CD4-positive, alpha-beta T cell (primary cell): ENCODE results near the gene PIBF1. TPM values are rescaled to one million over a fixed set of nuclear protein-coding genes. Genes with fewer than 3 reads are reported as not detected.

Source experiments
- ATAC-seq: fragments of 200-7000 bp; cut with Tn5 transposase; one replicate; pipeline ENCODE4 v1.10.0; 2022; ENCODE audit warnings: mild to moderate bottlenecking; ENCODE audit not compliant: poor library complexity
- CTCF ChIA-PET: fragments of 350-600 bp; sonication (Branson Sonifier 250); formaldehyde crosslinking; loops from one replicate; lab custom pipeline; 2021; ENCODE audit warnings: antibody characterized with exemption, inconsistent platforms; lab: Charles Lee
- POLR2A ChIA-PET: fragments of 350-600 bp; sonication (Branson Sonifier 250); formaldehyde crosslinking; loops from one replicate; lab custom pipeline; 2021; ENCODE audit warnings: antibody characterized with exemption, inconsistent platforms; lab: Charles Lee
- DNase-seq, 14 experiments: peaks; one replicate each; pipeline ENCODE4 v3.0.0-alpha.2; 2013 to 2020; ENCODE audit warnings: mixed read lengths in 2 of 14
- H3K27ac ChIP-seq, 2 donors: one replicate each; pipeline versions ENCODE4 v1.5.1 to v1.7.0; 2013; ENCODE audit warnings: low read length in 2 of 2, low read depth in 1 of 2, mild to moderate bottlenecking in 1 of 2
- H3K27me3 ChIP-seq, 2 experiments: 1 replicate in 1 of 2; 2 replicates in 1 of 2; pipeline versions ENCODE4 v1.6.1 to v1.7.0; 2013; ENCODE audit warnings: low read length in 2 of 2, control low read depth in 1 of 2, mild to moderate bottlenecking in 1 of 2, moderate library complexity in 1 of 2; ENCODE audit not compliant: insufficient read depth in 2 of 2, control insufficient read depth in 1 of 2
- H3K36me3 ChIP-seq: one replicate; pipeline ENCODE4 v1.6.1; 2013; ENCODE audit warnings: low read length, control low read depth; ENCODE audit not compliant: insufficient read depth
- H3K4me1 ChIP-seq: one replicate; pipeline ENCODE4 v1.6.1; 2013; ENCODE audit warnings: low read length, control low read depth; ENCODE audit not compliant: insufficient read depth
- H3K4me3 ChIP-seq: one replicate; pipeline ENCODE4 v1.5.1; 2013; ENCODE audit warnings: mild to moderate bottlenecking, low read length, moderate library complexity
- H3K9me3 ChIP-seq, 2 experiments: 1 replicate in 1 of 2; 2 replicates in 1 of 2; pipeline versions ENCODE4 v1.6.1 to v1.7.0; 2013; ENCODE audit warnings: low read length in 2 of 2, mild to moderate bottlenecking in 2 of 2, control low read depth in 1 of 2, moderate library complexity in 1 of 2; ENCODE audit not compliant: control insufficient read depth in 1 of 2, insufficient read depth in 1 of 2
- H3K27ac Mint-ChIP-seq: one replicate; pipeline ENCODE4 v1.8.0; 2020; ENCODE audit warnings: mixed read lengths
- H3K27me3 Mint-ChIP-seq: one replicate; pipeline ENCODE4 v1.8.0; 2021; ENCODE audit warnings: mixed read lengths
- H3K36me3 Mint-ChIP-seq: one replicate; pipeline ENCODE4 v1.8.0; 2021; ENCODE audit warnings: low read depth, mixed read lengths
- H3K4me1 Mint-ChIP-seq: one replicate; pipeline ENCODE4 v1.8.0; 2021; ENCODE audit warnings: low read depth, mixed read lengths
- H3K4me3 Mint-ChIP-seq: one replicate; pipeline ENCODE4 v1.8.0; 2020; ENCODE audit warnings: mild to moderate bottlenecking, mixed read lengths
- H3K9me3 Mint-ChIP-seq: one replicate; pipeline ENCODE4 v1.8.0; 2020; ENCODE audit warnings: mixed read lengths
- CTCF ChIP-seq: fragments of 200-600 bp; IDR thresholded peaks from one replicate; pipeline ENCODE4 v1.8.0; 2022; ENCODE audit warnings: antibody characterized with exemption, mild to moderate bottlenecking
- intact Hi-C, 2 experiments: fragments of 100-400 bp; cut with DNase I in 1 of 2; cut with micrococcal nuclease in 1 of 2; formaldehyde crosslinking; loops; one replicate each; pipeline versions ENCODE4 v1.15.1 to v1.9.0; 2023 to 2025; cut with DNase I, micrococcal nuclease
- total RNA-seq, 174 experiments: library from RNA in 2 of 174; stranded (reverse) in 2 of 174; gene quantifications; one replicate each; pipeline ENCODE4 v1.2.3 and lab custom pipeline; 2021 to 2026

PIBF1 gene
- total RNA-seq, 2 experiments from 2014 or later = 22.6 to 22.7 TPM

DNA sequence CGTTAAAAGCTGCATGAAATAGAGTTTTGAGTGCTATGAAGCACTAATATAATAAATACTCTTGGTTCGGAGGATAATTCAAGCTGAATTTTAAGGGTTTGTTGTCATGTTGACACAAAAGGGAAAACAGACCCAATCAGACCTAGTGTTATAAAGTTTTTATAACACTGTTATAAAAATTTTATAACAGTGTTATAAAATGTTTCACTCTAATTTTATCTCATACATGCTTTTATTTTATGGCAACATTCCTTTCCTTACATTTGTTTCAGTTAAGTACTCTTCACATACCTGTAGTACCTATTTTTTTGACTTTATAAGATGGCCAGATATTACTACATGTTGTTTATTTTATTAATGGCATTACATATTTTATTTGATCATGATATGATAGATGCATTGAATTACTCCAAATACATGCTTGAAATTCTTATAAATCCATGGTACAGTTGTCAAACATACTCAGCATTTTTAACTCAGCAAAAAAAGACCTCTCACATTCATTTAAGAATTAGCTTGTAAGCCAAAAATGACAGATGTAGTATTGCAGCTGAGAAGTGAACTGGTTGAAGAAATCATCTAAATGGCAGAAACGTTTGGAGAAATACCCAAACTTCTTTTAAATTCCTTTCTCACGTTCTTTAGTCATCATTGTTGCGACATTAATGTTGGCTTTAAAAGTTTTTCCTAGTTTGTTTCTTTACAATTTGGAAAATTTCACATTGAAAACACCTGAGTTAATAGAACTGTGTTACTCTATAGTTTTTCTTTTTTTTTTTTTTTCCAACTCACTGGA is 104.5 kb downstream of the PIBF1 start:
- CTCF ChIA-PET = no interaction called here
- Histone ChIP-seq H3K36me3 (no peaks in the 10 kb centered on the region), H3K27ac (no peak overlapping the region), H3K27me3 (no peaks in the 10 kb centered on the region), H3K4me3 (no peak overlapping the region), H3K9me3 (no peaks in the 10 kb centered on the region), H3K4me1 (no peaks in the 10 kb centered on the region)
- H3K27ac Mint-ChIP-seq = no peak overlapping the region
- H3K27me3 Mint-ChIP-seq = no peaks in the 10 kb centered on the region
- no peak for TF ChIP-seq CTCF
- no peaks in the 10 kb centered on the region for H3K4me1 Mint-ChIP-seq
- H3K36me3 Mint-ChIP-seq = peaks cover 49% of the 10 kb centered on the region
- no peak for DNase-seq
- POLR2A ChIA-PET = no interaction called here
- intact Hi-C loops = no loop called here
- ATAC-seq = no peak
- H3K9me3 Mint-ChIP-seq = no peaks in the 10 kb centered on the region
- no peak overlapping the region for H3K4me3 Mint-ChIP-seq

GRCh38 chr13:72889495-72889894 is 107.6 kb downstream of the PIBF1 start:
- CTCF ChIA-PET = no interaction called here
- Histone ChIP-seq H3K27me3 (no peaks in the 10 kb centered on the region), H3K4me3 (no peak overlapping the region), H3K9me3 (no peaks in the 10 kb centered on the region), H3K36me3 (peaks cover 2% of the 10 kb centered on the region), H3K4me1 (no peaks in the 10 kb centered on the region), H3K27ac (no peak overlapping the region)
- ATAC-seq (no peak), DNase-seq (no peak)
- H3K27me3 Mint-ChIP-seq = no peaks in the 10 kb centered on the region
- no peak overlapping the region for H3K4me3 Mint-ChIP-seq
- POLR2A ChIA-PET = no interaction called here
- TF ChIP-seq CTCF = no peak
- intact Hi-C loops = no loop called here
- H3K36me3 Mint-ChIP-seq = peaks cover 56% of the 10 kb centered on the region
- H3K27ac Mint-ChIP-seq = no peak overlapping the region
- H3K9me3 Mint-ChIP-seq = no peaks in the 10 kb centered on the region
- no peaks in the 10 kb centered on the region for H3K4me1 Mint-ChIP-seq

GRCh38 chr13:72890546-72890945 is 108.6 kb downstream of the PIBF1 start:
- ChIA-PET CTCF (no interaction called here), POLR2A (no interaction called here)
- no peak overlapping the region for H3K4me3 Mint-ChIP-seq
- no peak for TF ChIP-seq CTCF
- Histone ChIP-seq H3K4me1 (no peaks in the 10 kb centered on the region), H3K27ac (no peak overlapping the region), H3K4me3 (no peak overlapping the region), H3K27me3 (no peaks in the 10 kb centered on the region), H3K9me3 (no peaks in the 10 kb centered on the region), H3K36me3 (peaks cover 7% of the 10 kb centered on the region)
- DNase-seq (no peak), ATAC-seq (no peak)
- intact Hi-C loops = no loop called here
- no peak overlapping the region for H3K27ac Mint-ChIP-seq
- no peaks in the 10 kb centered on the region for H3K9me3 Mint-ChIP-seq
- peaks cover 61% of the 10 kb centered on the region for H3K36me3 Mint-ChIP-seq
- H3K27me3 Mint-ChIP-seq = no peaks in the 10 kb centered on the region
- no peaks in the 10 kb centered on the region for H3K4me1 Mint-ChIP-seq
